Nephron progenitor cell (in vitro differentiated cells): ENCODE measurements around the gene PGAM1.
"Not testable (repeated sequence)": the region's sequence is repeated elsewhere in the genome, so short reads cannot be mapped to it uniquely, and the experiment has no call there.

Experiments used
- DNase-seq: peaks from one replicate; pipeline ENCODE4 v3.0.0; 2021
- H3K27ac Mint-ChIP-seq: 2 replicates; pipeline ENCODE4 v1.8.0; 2021; ENCODE audit warnings: mild to moderate bottlenecking, moderate library complexity, mixed read lengths
- H3K27me3 Mint-ChIP-seq: 2 replicates; pipeline ENCODE4 v1.8.0; 2021; ENCODE audit warnings: mild to moderate bottlenecking, low read depth, mixed read lengths; ENCODE audit not compliant: poor library complexity
- H3K36me3 Mint-ChIP-seq: 2 replicates; pipeline ENCODE4 v1.8.0; 2021; ENCODE audit warnings: low read depth, mixed read lengths
- H3K4me1 Mint-ChIP-seq: 2 replicates; pipeline ENCODE4 v1.8.0; 2021; ENCODE audit warnings: mixed read lengths
- H3K4me3 Mint-ChIP-seq: 2 replicates; pipeline ENCODE4 v1.8.0; 2021; ENCODE audit warnings: mild to moderate bottlenecking, moderate library complexity, mixed read lengths
- H3K9me3 Mint-ChIP-seq: 2 replicates; pipeline ENCODE4 v1.8.0; 2021; ENCODE audit warnings: mild to moderate bottlenecking, moderate library complexity, mixed read lengths
- TF ChIP-seq, protein P1 (sequence below): fragments of 200-600 bp; sonication (generic); IDR thresholded peaks from 2 replicates; pipeline ENCODE4 v1.5.0; 2021; ENCODE audit warnings: antibody characterized with exemption

The PGAM1 gene

DNA sequence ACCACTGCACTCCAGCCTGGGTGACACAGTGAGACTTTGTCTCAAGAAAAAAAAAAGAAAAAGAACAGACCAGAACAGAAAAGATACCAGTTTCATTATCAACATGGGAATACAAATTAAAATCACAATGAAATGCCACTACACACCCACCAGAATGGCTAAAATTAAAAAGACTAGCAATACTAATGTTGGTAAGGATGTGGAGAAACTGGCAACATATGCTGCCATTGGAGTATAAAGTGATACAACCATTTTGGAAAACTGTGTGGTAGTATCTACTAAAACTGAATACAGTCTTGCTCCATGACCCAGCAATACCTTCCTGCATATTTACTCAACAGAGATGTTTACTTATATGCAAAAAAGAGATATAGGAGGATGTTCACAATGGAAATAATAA is 21.9 kb upstream of the PGAM1 start:
- peaks cover 32% of the 10 kb centered on the region for H3K4me1 Mint-ChIP-seq
- TF ChIP-seq, protein P1, sequence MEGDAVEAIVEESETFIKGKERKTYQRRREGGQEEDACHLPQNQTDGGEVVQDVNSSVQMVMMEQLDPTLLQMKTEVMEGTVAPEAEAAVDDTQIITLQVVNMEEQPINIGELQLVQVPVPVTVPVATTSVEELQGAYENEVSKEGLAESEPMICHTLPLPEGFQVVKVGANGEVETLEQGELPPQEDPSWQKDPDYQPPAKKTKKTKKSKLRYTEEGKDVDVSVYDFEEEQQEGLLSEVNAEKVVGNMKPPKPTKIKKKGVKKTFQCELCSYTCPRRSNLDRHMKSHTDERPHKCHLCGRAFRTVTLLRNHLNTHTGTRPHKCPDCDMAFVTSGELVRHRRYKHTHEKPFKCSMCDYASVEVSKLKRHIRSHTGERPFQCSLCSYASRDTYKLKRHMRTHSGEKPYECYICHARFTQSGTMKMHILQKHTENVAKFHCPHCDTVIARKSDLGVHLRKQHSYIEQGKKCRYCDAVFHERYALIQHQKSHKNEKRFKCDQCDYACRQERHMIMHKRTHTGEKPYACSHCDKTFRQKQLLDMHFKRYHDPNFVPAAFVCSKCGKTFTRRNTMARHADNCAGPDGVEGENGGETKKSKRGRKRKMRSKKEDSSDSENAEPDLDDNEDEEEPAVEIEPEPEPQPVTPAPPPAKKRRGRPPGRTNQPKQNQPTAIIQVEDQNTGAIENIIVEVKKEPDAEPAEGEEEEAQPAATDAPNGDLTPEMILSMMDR = no peak
- no peak for DNase-seq
- no peaks in the 10 kb centered on the region for H3K9me3 Mint-ChIP-seq
- H3K36me3 Mint-ChIP-seq = no peaks in the 10 kb centered on the region
- no peak overlapping the region for H3K27ac Mint-ChIP-seq
- peaks cover 12% of the 10 kb centered on the region for H3K27me3 Mint-ChIP-seq
- no peak overlapping the region for H3K4me3 Mint-ChIP-seq

- TF ChIP-seq, protein P1 = no peak
- DNase-seq = no peak
- no peaks in the 10 kb centered on the region for H3K9me3 Mint-ChIP-seq
- peaks cover 15% of the 10 kb centered on the region for H3K27me3 Mint-ChIP-seq
- H3K4me1 Mint-ChIP-seq = peaks cover 19% of the 10 kb centered on the region
- H3K4me3 Mint-ChIP-seq = no peak overlapping the region
- no peaks in the 10 kb centered on the region for H3K36me3 Mint-ChIP-seq
- H3K27ac Mint-ChIP-seq = no peak overlapping the region
These were observed 19.9 kb upstream of the PGAM1 start for GRCh38 chr10:97406064-97406463.

GRCh38 chr10:97406483-97406882 is 19.5 kb upstream of the PGAM1 start:
- not testable (repeated sequence) for DNase-seq, H3K36me3 Mint-ChIP-seq, H3K9me3 Mint-ChIP-seq, H3K4me3 Mint-ChIP-seq, H3K27ac Mint-ChIP-seq
- peaks cover 19% of the 10 kb centered on the region for H3K4me1 Mint-ChIP-seq
- peaks cover 15% of the 10 kb centered on the region for H3K27me3 Mint-ChIP-seq

- H3K4me1 Mint-ChIP-seq = peaks cover 24% of the 10 kb centered on the region
- H3K27ac Mint-ChIP-seq = no peak overlapping the region
- no peaks in the 10 kb centered on the region for H3K9me3 Mint-ChIP-seq
- H3K4me3 Mint-ChIP-seq = peak overlapping the region; percentile 52
- H3K27me3 Mint-ChIP-seq = peaks cover 15% of the 10 kb centered on the region
- peak; percentile 53 for DNase-seq
- H3K36me3 Mint-ChIP-seq = no peaks in the 10 kb centered on the region
- TF ChIP-seq, protein P1 = peak; percentile 90
These were observed 18.6 kb upstream of the PGAM1 start for GRCh38 chr10:97407211-97407951.

DNA sequence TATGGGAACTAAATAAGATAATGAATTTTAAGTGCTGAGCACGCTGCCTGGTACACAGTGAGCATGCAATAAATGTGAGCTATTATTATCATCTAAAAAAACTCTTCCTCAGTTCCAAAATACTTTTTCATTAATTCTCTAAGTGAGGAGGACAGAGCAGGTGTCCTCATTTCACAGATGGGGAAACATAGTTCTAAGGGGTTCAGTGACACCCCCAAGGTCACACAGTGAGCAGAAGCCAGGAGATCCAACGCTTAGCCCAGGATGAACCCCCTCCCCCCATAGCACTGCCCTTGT is 18.1 kb upstream of the PGAM1 start:
- Mint-ChIP-seq H3K4me1 (peaks cover 29% of the 10 kb centered on the region), H3K36me3 (no peaks in the 10 kb centered on the region), H3K4me3 (no peak overlapping the region), H3K27ac (no peak overlapping the region), H3K9me3 (no peaks in the 10 kb centered on the region), H3K27me3 (peaks cover 11% of the 10 kb centered on the region)
- TF ChIP-seq, protein P1 = no peak
- DNase-seq = no peak

GRCh38 chr10:97408496-97408992 is 17.4 kb upstream of the PGAM1 start:
- Mint-ChIP-seq H3K9me3 (no peaks in the 10 kb centered on the region), H3K36me3 (no peaks in the 10 kb centered on the region), H3K4me3 (no peak overlapping the region), H3K4me1 (peaks cover 36% of the 10 kb centered on the region), H3K27ac (no peak overlapping the region), H3K27me3 (peaks cover 9% of the 10 kb centered on the region)
- DNase-seq = no peak
- TF ChIP-seq, protein P1 = no peak
